ENCODE measurements around the gene DNAJC22. TPM values are rescaled to one million over a fixed set of nuclear protein-coding genes. Genes with fewer than 3 reads are reported as not detected.

The DNAJC22 gene
- total RNA-seq, 1 experiment from 2014 or later = 0.24 TPM

DNA sequence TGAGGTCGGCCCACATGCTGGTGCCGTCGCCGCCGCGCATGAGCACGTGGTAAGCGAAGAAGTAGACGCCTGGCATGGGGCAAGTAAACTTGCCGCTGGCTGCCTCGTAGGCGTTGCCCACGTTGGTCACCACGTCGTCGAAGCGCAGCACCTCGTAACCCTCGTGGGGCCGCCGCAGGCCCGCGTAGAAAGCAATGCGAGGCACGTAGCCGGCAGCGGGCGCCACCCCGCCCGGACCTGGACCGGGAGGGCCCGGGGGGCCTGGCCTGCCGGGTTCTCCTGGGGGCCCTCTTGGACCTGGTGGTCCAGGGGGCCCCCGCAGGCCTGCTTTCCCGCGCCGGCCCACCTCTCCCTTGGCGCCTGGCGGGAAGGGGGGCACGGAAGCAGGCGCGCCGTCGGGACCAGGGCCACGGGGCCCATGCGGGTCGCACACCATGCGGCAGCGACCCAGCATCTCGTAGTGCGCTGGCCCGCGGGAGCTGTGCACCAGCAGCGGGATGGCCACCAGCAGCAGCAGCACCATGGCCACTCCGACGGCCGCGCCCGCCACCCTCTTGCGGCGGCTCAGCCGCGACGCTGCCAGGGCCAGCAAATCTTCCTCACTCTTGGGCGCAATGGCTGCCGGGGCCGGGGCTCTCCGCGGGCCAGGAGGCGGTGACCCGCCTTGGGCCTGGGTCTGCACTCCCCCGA is 10.6 kb upstream of the DNAJC22 start (continued):
- TF ChIP-seq IRF1 (CRISPR knock-in tag; IDR thresholded peaks at IDR 0.05) = no peak
- TF ChIP-seq, protein P1, sequence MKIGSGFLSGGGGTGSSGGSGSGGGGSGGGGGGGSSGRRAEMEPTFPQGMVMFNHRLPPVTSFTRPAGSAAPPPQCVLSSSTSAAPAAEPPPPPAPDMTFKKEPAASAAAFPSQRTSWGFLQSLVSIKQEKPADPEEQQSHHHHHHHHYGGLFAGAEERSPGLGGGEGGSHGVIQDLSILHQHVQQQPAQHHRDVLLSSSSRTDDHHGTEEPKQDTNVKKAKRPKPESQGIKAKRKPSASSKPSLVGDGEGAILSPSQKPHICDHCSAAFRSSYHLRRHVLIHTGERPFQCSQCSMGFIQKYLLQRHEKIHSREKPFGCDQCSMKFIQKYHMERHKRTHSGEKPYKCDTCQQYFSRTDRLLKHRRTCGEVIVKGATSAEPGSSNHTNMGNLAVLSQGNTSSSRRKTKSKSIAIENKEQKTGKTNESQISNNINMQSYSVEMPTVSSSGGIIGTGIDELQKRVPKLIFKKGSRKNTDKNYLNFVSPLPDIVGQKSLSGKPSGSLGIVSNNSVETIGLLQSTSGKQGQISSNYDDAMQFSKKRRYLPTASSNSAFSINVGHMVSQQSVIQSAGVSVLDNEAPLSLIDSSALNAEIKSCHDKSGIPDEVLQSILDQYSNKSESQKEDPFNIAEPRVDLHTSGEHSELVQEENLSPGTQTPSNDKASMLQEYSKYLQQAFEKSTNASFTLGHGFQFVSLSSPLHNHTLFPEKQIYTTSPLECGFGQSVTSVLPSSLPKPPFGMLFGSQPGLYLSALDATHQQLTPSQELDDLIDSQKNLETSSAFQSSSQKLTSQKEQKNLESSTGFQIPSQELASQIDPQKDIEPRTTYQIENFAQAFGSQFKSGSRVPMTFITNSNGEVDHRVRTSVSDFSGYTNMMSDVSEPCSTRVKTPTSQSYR (CRISPR knock-in tag; IDR thresholded peaks at IDR 0.05) = no peak
- no peak for TF ChIP-seq OVOL2 (CRISPR knock-in tag; IDR thresholded peaks at IDR 0.05; ENCODE audit: borderline replicate concordance)
- TF ChIP-seq, protein P2, sequence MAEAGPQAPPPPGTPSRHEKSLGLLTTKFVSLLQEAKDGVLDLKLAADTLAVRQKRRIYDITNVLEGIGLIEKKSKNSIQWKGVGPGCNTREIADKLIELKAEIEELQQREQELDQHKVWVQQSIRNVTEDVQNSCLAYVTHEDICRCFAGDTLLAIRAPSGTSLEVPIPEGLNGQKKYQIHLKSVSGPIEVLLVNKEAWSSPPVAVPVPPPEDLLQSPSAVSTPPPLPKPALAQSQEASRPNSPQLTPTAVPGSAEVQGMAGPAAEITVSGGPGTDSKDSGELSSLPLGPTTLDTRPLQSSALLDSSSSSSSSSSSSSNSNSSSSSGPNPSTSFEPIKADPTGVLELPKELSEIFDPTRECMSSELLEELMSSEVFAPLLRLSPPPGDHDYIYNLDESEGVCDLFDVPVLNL (CRISPR knock-in tag; IDR thresholded peaks at IDR 0.05; ENCODE audit: borderline replicate concordance, low read depth) = no peak
- TF ChIP-seq ZBTB21 (CRISPR knock-in tag; IDR thresholded peaks at IDR 0.05; ENCODE audit: borderline replicate concordance) = no peak
- TF ChIP-seq ETV6 (CRISPR knock-in tag; IDR thresholded peaks at IDR 0.05) = no peak
- TF ChIP-seq FOXJ3 (CRISPR knock-in tag; IDR thresholded peaks at IDR 0.05; ENCODE audit: borderline replicate concordance) = no peak
- peak; percentile 83; the same call in 1 of the 2 replicates for TF ChIP-seq MYBL2 (CRISPR knock-in tag; IDR thresholded peaks at IDR 0.05)
- no peak for TF ChIP-seq GRHL2 (CRISPR knock-in tag; IDR thresholded peaks at IDR 0.05; ENCODE audit: insufficient replicate concordance, severe bottlenecking)
- no peak for TF ChIP-seq PRRX2 (CRISPR knock-in tag; IDR thresholded peaks at IDR 0.05)
- TF ChIP-seq, protein P3, sequence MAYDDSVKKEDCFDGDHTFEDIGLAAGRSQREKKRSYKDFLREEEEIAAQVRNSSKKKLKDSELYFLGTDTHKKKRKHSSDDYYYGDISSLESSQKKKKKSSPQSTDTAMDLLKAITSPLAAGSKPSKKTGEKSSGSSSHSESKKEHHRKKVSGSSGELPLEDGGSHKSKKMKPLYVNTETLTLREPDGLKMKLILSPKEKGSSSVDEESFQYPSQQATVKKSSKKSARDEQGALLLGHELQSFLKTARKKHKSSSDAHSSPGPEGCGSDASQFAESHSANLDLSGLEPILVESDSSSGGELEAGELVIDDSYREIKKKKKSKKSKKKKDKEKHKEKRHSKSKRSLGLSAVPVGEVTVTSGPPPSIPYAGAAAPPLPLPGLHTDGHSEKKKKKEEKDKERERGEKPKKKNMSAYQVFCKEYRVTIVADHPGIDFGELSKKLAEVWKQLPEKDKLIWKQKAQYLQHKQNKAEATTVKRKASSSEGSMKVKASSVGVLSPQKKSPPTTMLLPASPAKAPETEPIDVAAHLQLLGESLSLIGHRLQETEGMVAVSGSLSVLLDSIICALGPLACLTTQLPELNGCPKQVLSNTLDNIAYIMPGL (CRISPR knock-in tag; IDR thresholded peaks at IDR 0.05) = no peak
- TF ChIP-seq FOXP1 (CRISPR knock-in tag; IDR thresholded peaks at IDR 0.05; ENCODE audit: borderline replicate concordance) = peak; percentile 50; the same call in 1 of the 2 replicates
- TF ChIP-seq SP1 (CRISPR knock-in tag; conservative IDR thresholded peaks at IDR 0.05) = no peak
- TF ChIP-seq JUN (CRISPR knock-in tag; IDR thresholded peaks at IDR 0.05) = 0 out of 2 replicates have a peak, but pooled peaks have one; percentile 9
- TF ChIP-seq TEAD4 (CRISPR knock-in tag; IDR thresholded peaks at IDR 0.05) = no peak
- TF ChIP-seq RORB (CRISPR knock-in tag; IDR thresholded peaks at IDR 0.05) = no peak
- TF ChIP-seq NR3C1 (CRISPR knock-in tag; conservative IDR thresholded peaks at IDR 0.05; ENCODE audit: low read depth) = no peak
- TF ChIP-seq ZNF423 (CRISPR knock-in tag; IDR thresholded peaks at IDR 0.05) = no peak
- no peak for TF ChIP-seq RELA (CRISPR knock-in tag; IDR thresholded peaks at IDR 0.05; ENCODE audit: borderline replicate concordance)
- no peak for TF ChIP-seq JAZF1 (CRISPR knock-in tag; IDR thresholded peaks at IDR 0.05)
- no peak for TF ChIP-seq EMX1 (CRISPR knock-in tag; IDR thresholded peaks at IDR 0.05)
- TF ChIP-seq, protein P4, sequence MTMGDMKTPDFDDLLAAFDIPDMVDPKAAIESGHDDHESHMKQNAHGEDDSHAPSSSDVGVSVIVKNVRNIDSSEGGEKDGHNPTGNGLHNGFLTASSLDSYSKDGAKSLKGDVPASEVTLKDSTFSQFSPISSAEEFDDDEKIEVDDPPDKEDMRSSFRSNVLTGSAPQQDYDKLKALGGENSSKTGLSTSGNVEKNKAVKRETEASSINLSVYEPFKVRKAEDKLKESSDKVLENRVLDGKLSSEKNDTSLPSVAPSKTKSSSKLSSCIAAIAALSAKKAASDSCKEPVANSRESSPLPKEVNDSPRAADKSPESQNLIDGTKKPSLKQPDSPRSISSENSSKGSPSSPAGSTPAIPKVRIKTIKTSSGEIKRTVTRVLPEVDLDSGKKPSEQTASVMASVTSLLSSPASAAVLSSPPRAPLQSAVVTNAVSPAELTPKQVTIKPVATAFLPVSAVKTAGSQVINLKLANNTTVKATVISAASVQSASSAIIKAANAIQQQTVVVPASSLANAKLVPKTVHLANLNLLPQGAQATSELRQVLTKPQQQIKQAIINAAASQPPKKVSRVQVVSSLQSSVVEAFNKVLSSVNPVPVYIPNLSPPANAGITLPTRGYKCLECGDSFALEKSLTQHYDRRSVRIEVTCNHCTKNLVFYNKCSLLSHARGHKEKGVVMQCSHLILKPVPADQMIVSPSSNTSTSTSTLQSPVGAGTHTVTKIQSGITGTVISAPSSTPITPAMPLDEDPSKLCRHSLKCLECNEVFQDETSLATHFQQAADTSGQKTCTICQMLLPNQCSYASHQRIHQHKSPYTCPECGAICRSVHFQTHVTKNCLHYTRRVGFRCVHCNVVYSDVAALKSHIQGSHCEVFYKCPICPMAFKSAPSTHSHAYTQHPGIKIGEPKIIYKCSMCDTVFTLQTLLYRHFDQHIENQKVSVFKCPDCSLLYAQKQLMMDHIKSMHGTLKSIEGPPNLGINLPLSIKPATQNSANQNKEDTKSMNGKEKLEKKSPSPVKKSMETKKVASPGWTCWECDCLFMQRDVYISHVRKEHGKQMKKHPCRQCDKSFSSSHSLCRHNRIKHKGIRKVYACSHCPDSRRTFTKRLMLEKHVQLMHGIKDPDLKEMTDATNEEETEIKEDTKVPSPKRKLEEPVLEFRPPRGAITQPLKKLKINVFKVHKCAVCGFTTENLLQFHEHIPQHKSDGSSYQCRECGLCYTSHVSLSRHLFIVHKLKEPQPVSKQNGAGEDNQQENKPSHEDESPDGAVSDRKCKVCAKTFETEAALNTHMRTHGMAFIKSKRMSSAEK (CRISPR knock-in tag; IDR thresholded peaks at IDR 0.05; ENCODE audit: borderline replicate concordance) = no peak
- no peak for TF ChIP-seq TCF7 (CRISPR knock-in tag; IDR thresholded peaks at IDR 0.05; ENCODE audit: low read depth)
- peak; percentile 27; the same call in 1 of the 2 replicates for TF ChIP-seq CREM (CRISPR knock-in tag; IDR thresholded peaks at IDR 0.05)
- peak; percentile 33; the same call in 1 of the 2 replicates for TF ChIP-seq PRDM15 (CRISPR knock-in tag; IDR thresholded peaks at IDR 0.05)

All from WTC11 (cell line).